Endothelial cell of umbilical vein (primary cell): ENCODE data around the gene ASPSCR1. TPM values are rescaled to one million over a fixed set of nuclear protein-coding genes. Genes with fewer than 3 reads are reported as not detected.

Experiments used
- BruUV-seq: library from RNA; stranded (reverse); fragments of 400-500 nt; replicated peaks from 2 replicates; lab custom pipeline; 2021; lab: Mats Ljungman, UMichigan
- CTCF ChIA-PET: fragments of 300-600, 350-600 bp; sonication (Branson Sonifier 250); formaldehyde crosslinking; loops from one replicate; lab custom pipeline; 2021; ENCODE audit warnings: antibody characterized with exemption, inconsistent platforms; lab: Charles Lee
- POLR2A ChIA-PET: fragments of 300-600, 350-600 bp; sonication (Branson Sonifier 250); formaldehyde crosslinking; loops from one replicate; lab custom pipeline; 2021; ENCODE audit warnings: antibody characterized with exemption, inconsistent platforms; lab: Charles Lee
- DNase-seq: peaks from one replicate; pipeline ENCODE4 v3.0.0-alpha.2; 2011; ENCODE audit warnings: low read depth, low spot score
- FAIRE-seq: peaks from 2 replicates; lab custom pipeline; 2011; peaks lifted over from hg19 to GRCh38; lab: Jason Lieb, UNC
- H2AFZ ChIP-seq: 2 replicates; pipeline ENCODE4 v1.6.0; 2012; ENCODE audit warnings: low read depth, low read length, control low read depth, inconsistent platforms
- H3K27ac ChIP-seq: 2 replicates; pipeline ENCODE4 v1.5.1; 2011; ENCODE audit warnings: low read depth, mild to moderate bottlenecking, control low read depth, low read length, moderate library complexity; ENCODE audit not compliant: insufficient read depth
- H3K27me3 ChIP-seq, 2 experiments: 2 replicates each; pipeline versions ENCODE4 v1.6.0 to v1.6.1; 2011; ENCODE audit warnings: low read length in 2 of 2, mixed read lengths in 1 of 2; ENCODE audit not compliant: control insufficient read depth in 2 of 2, insufficient read depth in 2 of 2
- H3K36me3 ChIP-seq, 2 experiments: 2 replicates in 1 of 2; 3 replicates in 1 of 2; pipeline ENCODE4 v1.5.1; 2011; ENCODE audit warnings: low read length in 2 of 2, mild to moderate bottlenecking in 1 of 2, moderate library complexity in 1 of 2; ENCODE audit not compliant: control insufficient read depth in 2 of 2, insufficient read depth in 2 of 2; ENCODE audit errors: extremely low read depth in 1 of 2
- H3K4me1 ChIP-seq: 3 replicates; pipeline ENCODE4 v1.5.1; 2011; ENCODE audit warnings: mild to moderate bottlenecking, low read length; ENCODE audit not compliant: control insufficient read depth, insufficient read depth; ENCODE audit errors: extremely low read depth
- H3K4me2 ChIP-seq: 2 replicates; pipeline ENCODE4 v1.6.1; 2011; ENCODE audit warnings: low read length, control low read depth, mixed read lengths; ENCODE audit not compliant: insufficient read depth
- H3K4me3 ChIP-seq, 3 experiments: fragments of 200-600 bp in 1 of 3; sonication (generic), shearing (Covaris generic) in 1 of 3; replicated peaks in 1 of 3; 2 replicates each; pipeline ENCODE4 v1.5.1; 2011 to 2016; ENCODE audit warnings: control low read depth in 3 of 3, low read length in 3 of 3, mild to moderate bottlenecking in 2 of 3, inconsistent platforms in 1 of 3, low read depth in 1 of 3, moderate library complexity in 1 of 3; ENCODE audit not compliant: insufficient read depth in 1 of 3
- H3K79me2 ChIP-seq: 2 replicates; pipeline ENCODE4 v1.6.0; 2012; ENCODE audit warnings: low read length, inconsistent platforms; ENCODE audit not compliant: control insufficient read depth, insufficient read depth
- H3K9ac ChIP-seq: replicated peaks from 2 replicates; pipeline ENCODE3; 2011; ENCODE audit warnings: low read length, control low read depth; ENCODE audit not compliant: insufficient read depth; ENCODE audit errors: extremely low read depth
- H3K9me1 ChIP-seq: replicated peaks from 3 replicates; pipeline ENCODE4 v1.6.0; 2011; ENCODE audit warnings: mild to moderate bottlenecking, low read length; ENCODE audit not compliant: control insufficient read depth, insufficient read depth; ENCODE audit errors: extremely low read depth
- H3K9me3 ChIP-seq: replicated peaks from 2 replicates; pipeline ENCODE4 v1.5.1; 2012; ENCODE audit warnings: low read length, inconsistent platforms; ENCODE audit not compliant: control insufficient read depth, insufficient read depth
- H4K20me1 ChIP-seq: replicated peaks from 2 replicates; pipeline ENCODE3; 2011; ENCODE audit warnings: mild to moderate bottlenecking, low read length; ENCODE audit not compliant: control insufficient read depth, insufficient read depth; ENCODE audit errors: extremely low read depth
- CTCF ChIP-seq, 2 donors: IDR thresholded peaks; 1 replicate in 1 of 2; 2 replicates in 1 of 2; pipeline ENCODE4 v1.5.1; 2011; ENCODE audit warnings: low read length in 2 of 2, mild to moderate bottlenecking in 2 of 2, moderate library complexity in 2 of 2, control low read depth in 1 of 2, inconsistent platforms in 1 of 2, low read depth in 1 of 2; ENCODE audit not compliant: insufficient read depth in 1 of 2; ENCODE audit errors: extremely low read depth in 1 of 2
- JUN ChIP-seq: IDR thresholded peaks from 2 replicates; pipeline ENCODE4 v1.6.1; 2011; ENCODE audit warnings: borderline replicate concordance, low read depth; ENCODE audit not compliant: insufficient read length, insufficient read depth
- MYC ChIP-seq: IDR thresholded peaks from one replicate; pipeline ENCODE4 v1.6.1; 2011; ENCODE audit warnings: mild to moderate bottlenecking, low read depth, low read length
- POLR2A ChIP-seq: IDR thresholded peaks from 2 replicates; pipeline ENCODE4 v1.6.1; 2012; ENCODE audit warnings: low read depth, mild to moderate bottlenecking, control low read depth, low read length
- POLR2AphosphoS5 ChIP-seq: IDR thresholded peaks from 2 replicates; pipeline ENCODE4 v1.6.1; 2012; ENCODE audit warnings: low read depth, mild to moderate bottlenecking, control low read depth, low read length, moderate library complexity; ENCODE audit not compliant: insufficient read depth
- dilution Hi-C: fragments of 300-500 bp; cut with MboI; formaldehyde crosslinking; loops from one replicate; pipeline ENCODE4 v1.15.0; 2019; ENCODE audit warnings: low sequenced_read_pairs; ENCODE audit not compliant: extremely low pct_ligation_motif_present
- intact Hi-C: fragments of 100-400 bp; cut with micrococcal nuclease; formaldehyde crosslinking; loops from one replicate; pipeline ENCODE4 v1.10.0; 2022
- polyA plus RNA-seq, 4 experiments: library from polyadenylated mRNA; depleted of rRNA in 3 of 4; stranded (reverse) in 3 of 4; unstranded in 1 of 4; fragments of >200 nt; gene quantifications; 2 replicates each; pipeline versions ENCODE4 v1.2.1 to v1.2.3, GENCODE V29; 2011 to 2012; ENCODE audit warnings: missing spikeins in 1 of 4
- total RNA-seq: library from RNA; stranded (reverse); gene quantifications from 2 replicates; pipeline ENCODE4 v1.2.3, GENCODE V29; 2021

The ASPSCR1 gene
- total and polyA plus RNA-seq, 2 donors (not counting 3 experiments of a cell fraction or from before 2014, with no cell fraction given), result 24.8 to 36.5 TPM

- H3K4me3 ChIP-seq, result peak within 1 kb of the TSS; percentile 50 to 70 (median 60)
- FAIRE-seq (peak; percentile 99), DNase-seq (peak; percentile 100)
- no TSS peak for BruUV-seq
- H3K27ac ChIP-seq, result peak within 1 kb of the TSS; percentile 21
- H3K9me3 ChIP-seq, result no peaks in the 10 kb centered on the region
- CTCF ChIA-PET, result interaction anchor here (1.0 to 9.1 kb wide), 9 partner anchors 8 to 213 kb away, joined by 3 to 345 read pairs (median 6); partner anchors contain the start of genes ARHGDIA, DCXR, NOTUM and RAC3
- H3K36me3 ChIP-seq, result no peaks in the 10 kb centered on the region
- H3K79me2 ChIP-seq, result peaks cover 5% of the 10 kb centered on the region
- peaks cover 12% of the 10 kb centered on the region for H3K4me1 ChIP-seq
- no peaks in the 10 kb centered on the region for H3K9me1 ChIP-seq
- H3K27me3 ChIP-seq, result no peaks in the 10 kb centered on the region
- dilution Hi-C loops (no loop called here), intact Hi-C loops (loop anchor here (1.0 to 10.0 kb wide), 7 partner anchors 14 to 192 kb away; partner anchors contain the start of genes ASPSCR1, CCDC57, DCXR and FASN)
- H4K20me1 ChIP-seq, result no peaks in the 10 kb centered on the region
- peak within 1 kb of the TSS; percentile 78 for H2AFZ ChIP-seq
- TF ChIP-seq MYC, result no peak
- TF ChIP-seq CTCF (IDR thresholded peaks at IDR 0.05; ENCODE audit: extremely low read depth in 1 of 2, insufficient read depth in 1 of 2, low read depth in 1 of 2, low read length in 2 of 2), result no peak
- TF ChIP-seq JUN, result no peak
- TF ChIP-seq POLR2A, result no peak
- no peak for TF ChIP-seq POLR2AphosphoS5
- peak within 1 kb of the TSS; percentile 61 for H3K9ac ChIP-seq
- H3K4me2 ChIP-seq, result peak within 1 kb of the TSS; percentile 70
- POLR2A ChIA-PET, result interaction anchor here (0.5 to 0.7 kb wide), 2 partner anchors 21 to 206 kb away, joined by 7 read pairs; no protein-coding TSS in a partner anchor
Observed at GRCh38 chr17:82022981-82023446, 45.6 kb downstream of the ASPSCR1 start, which contains the start of gene LRRC45. TSS of gene LRRC45 (plus strand) at chr17:82023305. CDS start at chr17:82023644, 339 bp downstream.
